CD4-positive, alpha-beta T cell treated with Interferon alpha-2 for 1 hour (primary cell): Measurements from ENCODE around the gene EYA2.

ENCODE experiments used
- DNase-seq, 2 donors: peaks; one replicate each; pipeline ENCODE4 v3.0.0-alpha.2; 2020 to 2022

EYA2 gene

DNA sequence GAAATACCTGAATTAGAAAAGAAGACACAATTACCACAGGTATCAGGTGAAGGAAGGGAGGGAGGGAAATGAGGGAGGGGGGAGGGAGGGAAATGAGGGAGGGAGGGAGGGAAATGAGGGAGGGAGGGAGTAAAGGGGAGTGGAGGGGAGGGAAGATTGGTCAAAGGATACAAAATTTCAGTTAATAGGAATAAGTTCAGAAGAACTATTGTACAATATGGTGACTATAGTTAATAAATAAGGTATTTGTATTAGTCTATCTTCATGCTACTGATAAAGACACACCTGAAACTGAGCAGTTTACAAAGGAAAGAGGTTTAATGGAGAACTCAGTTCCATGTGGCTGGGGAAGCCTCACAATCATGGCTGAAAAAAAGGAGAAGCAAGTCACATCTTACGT lies 185.7 kb downstream of the EYA2 start:
- no peak for DNase-seq

DNA sequence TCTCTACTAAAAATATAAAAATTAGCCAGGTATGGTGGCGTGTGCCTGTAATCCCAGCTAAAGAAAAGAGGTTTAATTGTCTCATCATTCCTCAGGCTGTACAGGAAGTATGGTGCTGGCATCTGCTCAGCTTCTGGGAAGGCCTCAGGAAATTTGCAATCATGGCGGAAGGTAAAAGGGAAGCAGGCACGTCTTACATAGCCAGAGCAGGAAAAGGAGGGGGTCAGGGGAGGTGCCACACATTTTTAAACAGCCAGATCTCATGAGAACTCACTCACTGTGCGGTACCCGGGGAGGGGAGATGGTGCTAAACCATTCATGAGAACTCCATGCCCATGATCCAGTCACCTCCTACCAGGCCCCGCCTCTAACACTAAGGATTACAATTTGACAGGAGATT lies 191.7 kb downstream of the EYA2 start:
- DNase-seq: no peak

DNA sequence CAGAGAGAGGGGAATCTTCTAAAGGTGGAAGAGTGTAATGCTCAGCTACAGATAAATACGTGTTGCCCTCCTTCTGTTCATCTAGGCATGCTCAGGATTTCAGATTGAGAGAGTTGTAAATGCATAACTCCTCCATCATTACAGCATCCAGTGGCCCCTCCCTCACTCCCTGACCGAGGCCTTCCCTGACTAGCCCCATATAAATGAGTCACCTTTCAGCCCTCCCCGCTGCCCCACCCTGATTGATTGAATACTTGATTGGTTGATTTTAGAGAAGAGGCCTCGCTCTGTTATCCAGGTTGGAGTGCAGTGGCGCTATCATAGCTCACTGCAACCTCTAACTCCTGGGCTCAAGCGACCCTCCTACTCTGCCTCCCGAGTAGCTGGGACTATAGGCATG lies 193.7 kb downstream of the EYA2 start:
- no peak for DNase-seq

DNA sequence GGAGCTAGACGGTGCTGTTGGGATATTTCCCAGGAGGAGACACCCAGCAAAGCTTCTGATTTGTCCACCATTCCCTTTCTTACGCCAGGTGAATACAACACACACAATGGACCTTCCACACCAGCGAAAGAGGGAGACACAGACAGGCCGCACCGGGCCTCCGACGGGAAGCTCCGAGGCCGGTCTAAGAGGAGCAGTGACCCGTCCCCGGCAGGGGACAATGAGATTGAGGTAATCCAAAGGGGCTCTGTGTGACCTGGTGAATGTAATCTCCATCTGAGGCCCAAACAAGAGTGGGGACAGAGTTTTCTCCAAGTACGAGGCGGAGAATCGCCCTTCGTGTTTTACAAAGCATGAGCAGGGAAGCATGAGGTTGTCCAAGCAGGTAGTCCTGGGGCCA lies 194.5 kb downstream of the EYA2 start:
- no peak for DNase-seq

DNA sequence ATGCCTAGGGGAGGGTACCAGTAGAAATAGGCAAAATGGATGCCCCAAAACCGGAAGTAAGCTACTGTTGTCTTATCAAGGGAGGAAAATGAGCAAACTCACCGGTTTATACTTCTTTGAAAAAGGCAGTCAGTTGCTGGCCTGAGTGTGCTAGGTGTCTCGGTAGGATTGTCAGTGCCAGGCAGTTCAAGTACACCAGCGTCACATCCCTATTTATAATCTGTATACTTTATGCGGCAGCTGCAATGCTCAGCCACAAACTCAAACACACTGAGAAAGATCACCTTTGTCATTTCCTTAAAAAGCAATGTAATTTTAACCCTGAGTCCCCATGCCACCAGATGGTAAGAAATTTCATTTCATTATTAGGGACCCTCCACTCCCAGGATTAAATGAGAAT lies 196.2 kb downstream of the EYA2 start:
- no peak for DNase-seq

DNA sequence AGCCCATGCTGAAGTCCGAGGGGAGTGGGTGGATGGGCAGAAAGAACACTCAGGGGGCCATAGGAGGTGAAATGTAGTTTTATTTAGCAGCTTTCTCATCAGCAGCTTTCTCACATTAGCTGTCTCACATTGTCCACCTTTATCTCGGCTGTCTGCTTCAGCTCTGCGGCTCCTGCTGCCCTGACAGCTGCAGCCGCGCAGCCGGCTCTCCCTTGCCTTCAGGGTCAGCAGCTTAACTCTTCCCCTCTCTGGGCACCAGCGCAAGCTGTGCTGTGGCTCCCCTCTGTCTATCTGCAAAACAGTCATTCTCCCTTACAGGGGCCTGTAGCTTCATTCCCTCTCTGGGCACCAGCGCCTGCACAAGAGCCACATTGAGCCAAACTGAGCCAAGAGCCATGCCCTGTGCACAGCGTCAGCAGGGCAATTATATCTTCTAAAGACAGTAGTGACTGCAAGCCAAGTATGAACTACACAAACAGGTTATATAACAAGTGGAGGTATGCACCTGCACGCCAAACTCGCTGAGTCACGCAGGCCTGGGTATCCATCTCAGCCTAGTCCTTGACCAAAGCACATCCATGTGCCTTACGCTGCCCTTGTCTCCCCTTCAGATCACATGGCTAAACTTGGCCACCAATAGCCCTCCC lies 198.8 kb downstream of the EYA2 start:
- DNase-seq: no peak

DNA sequence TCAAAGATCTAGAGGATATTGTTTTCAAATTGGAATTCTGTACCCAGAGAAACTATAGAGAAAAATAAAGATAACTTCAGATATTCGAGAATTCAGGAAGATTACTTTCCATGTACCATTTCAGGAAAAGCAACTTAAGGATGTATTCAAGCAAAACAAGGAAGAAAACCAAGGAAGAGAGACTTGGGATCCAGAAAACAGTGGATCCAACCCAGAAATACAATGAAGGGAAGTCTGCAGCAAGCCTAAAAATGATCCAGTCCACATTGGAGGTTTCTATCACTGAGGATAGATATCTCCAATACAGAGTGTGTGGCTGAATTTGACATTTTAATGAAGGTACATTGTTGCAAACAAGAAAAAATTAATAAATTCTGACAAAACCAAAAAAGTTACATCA lies 201.0 kb downstream of the EYA2 start:
- no peak for DNase-seq

DNA sequence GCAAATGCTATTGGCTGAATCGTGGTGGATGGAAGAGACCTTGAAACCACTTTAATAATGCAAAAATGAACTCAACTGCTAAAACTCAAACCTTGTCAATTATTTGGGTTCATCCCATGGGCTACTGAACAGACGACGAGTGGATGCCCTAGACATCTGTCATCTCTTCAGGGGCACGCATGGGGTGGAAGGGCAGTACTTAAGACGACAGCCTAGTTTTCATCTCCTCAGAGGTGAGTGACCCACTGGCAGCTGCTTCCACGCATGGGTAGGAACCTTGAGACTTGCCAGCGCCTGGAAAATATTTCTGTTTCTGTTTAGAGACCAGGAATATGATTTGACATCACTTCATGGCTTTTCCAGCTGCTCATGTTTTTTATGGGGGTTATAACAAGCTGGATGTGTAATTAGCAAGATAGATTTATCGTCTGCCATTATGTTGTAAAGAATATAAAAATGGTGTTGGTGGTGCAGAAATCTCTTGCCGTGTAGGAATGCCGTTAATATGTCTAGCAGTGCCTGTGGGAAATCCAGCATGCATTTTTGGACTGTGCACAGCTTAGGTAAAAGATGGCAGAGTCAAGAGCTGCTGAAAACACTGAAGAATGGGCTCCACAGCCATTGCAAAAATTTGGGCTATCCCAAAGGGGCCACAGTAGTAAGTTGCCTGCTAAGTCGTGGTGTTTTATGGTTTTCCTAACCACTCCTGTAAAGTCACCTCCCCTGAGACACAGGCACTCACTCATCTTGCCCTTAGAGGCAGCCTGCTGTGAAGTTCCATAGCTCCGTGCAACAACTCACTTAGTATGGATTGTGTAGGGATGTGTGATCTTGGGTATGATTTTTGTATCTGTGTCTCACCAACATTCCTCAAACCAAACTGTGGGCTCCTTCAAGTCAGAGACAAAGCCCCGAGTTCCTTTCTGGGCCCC lies 203.3 kb downstream of the EYA2 start:
- DNase-seq: no peak

DNA sequence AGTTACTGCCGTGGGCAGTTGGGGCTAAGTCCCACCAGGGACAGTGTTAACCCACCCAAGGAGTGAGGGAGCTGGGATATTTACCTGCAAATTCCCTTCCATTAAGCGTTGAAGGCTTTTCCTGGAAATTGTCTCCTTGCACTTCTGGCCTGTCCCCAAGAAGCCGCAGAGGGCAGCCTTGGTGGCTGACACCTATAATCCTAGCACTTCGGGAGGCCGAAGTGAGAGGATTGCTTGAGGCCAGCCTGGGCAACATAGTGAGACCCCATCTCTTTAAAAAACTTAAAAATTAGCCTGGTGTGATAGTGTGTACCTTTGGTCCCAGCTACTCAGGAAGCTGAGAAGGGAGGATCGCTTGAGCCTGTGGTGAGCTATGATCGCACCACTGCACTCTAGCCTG lies 204.4 kb downstream of the EYA2 start:
- no peak for DNase-seq

DNA sequence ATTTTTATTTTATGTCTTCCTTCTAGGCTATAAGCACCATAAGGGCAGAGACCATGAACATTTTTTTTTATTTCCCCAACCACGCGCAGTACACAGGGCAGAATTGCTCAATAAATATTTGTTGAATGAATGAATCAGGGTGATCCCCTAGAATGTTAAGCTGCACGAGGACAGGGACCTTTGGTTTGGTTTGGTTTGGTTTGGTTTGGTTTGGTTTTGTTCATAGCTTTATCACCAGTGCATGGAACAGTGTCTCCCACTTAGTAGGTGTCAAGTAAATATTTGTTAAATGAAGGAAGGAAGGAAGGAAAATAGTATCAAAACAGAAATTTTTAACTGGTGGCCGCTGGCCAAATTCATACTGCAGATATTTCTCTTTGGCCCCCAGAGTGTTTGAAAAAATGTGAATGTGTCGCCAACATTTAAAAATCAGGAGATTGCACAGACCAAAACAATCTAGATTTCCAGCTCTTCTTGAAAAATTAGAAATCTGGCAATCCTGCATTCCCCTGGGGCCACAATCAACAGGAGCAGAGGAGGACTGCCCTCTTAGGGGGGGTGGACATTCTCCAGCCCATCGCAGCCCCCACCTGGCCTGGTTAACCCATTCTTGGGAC lies 205.3 kb downstream of the EYA2 start:
- DNase-seq: no peak

DNA sequence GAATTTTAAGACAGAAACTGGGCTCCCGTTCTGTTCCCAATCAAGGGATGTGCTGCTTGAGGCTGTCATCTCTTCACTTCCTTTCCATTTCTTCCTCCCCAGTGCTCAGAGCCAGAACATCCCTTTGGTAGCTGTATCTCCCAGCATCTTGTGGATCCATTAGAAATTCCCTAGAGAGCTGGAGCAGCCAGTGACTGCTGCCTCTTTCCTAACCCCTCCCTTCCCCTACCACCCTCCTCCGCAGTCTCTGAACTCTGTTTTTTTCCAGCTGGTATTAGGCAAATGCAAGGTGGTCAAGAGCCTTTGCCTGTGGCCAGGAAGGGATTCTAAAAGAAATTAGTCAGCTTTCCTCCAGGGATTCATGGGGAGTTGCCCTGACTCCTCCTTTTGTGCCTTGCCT lies 208.0 kb downstream of the EYA2 start:
- DNase-seq: no peak

DNA sequence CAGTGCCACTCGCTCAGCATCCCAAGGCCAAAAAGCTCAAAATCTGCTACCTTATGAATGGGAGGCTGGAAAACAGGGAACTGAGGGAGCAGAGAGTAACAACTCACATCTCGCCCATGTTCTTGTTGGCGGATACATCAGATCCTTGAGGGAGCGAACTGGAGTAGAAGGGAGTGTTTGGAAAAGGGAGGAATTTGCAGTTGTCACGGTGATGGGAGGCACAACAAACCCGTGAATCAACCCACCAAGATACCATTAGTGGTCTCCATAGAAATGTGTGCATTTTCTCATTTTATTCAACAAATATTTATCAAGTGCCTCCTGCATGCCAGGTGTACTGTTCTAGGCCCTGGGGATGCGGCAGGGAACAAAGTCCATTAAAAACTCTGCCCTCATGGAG lies 212.1 kb downstream of the EYA2 start:
- no peak for DNase-seq

DNA sequence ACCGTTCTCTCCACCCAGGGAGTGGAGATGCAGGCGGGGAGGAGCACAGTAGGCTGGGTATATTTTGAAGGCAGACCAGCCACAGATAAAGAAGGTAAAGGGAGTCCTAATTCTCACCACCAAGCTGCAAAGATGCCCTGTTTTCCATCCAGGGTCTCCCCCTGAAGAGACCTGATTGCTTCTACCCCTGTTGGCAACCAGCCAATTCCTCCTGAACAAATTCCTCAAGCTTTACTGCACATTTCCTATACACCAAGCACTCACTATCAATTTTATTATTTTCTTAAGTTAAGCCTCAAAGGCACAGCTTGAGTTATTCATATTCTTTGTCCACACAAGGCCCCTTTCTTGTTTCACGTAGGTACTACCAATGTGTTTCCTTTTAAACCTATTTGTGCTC lies 214.4 kb downstream of the EYA2 start:
- no peak for DNase-seq

DNA sequence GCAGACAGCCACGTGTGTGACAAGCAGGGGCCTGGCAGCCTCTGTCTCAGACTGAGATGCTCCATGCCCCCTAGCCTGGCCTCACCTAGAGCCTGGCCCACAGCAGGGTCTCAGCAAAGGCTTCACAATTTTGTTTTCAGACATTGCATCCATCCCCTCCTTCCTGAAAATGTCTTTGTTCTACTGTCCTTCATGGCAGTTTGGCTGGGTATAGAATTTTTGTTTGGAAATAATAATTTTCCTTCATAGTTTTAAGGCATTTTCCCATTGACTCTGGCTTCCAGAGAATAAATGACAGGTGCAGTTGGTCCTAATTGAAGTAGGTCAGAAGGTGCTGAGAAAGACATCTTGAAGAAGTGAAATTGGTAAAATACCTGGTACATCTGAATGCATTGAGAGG lies 216.2 kb downstream of the EYA2 start:
- DNase-seq: no peak

DNA sequence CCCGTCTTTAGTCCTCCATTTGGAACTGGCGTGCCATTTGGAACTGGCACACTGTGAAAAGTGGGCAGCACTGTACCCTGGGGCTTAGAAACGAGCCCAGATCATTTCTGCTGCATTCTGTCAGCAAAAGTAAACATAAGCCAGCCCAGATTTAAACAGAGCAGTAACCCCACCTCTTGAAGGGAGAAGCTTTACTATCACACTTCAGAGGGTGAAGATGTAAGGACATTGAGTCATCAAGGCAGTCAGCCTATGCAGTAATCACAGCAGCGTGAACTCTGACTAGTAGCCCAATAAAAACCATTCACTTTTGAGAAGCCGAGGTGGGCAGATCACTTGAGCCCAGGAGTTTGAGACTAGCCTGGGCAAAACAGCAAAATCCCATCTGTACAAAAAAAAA lies 216.9 kb downstream of the EYA2 start:
- no peak for DNase-seq

DNA sequence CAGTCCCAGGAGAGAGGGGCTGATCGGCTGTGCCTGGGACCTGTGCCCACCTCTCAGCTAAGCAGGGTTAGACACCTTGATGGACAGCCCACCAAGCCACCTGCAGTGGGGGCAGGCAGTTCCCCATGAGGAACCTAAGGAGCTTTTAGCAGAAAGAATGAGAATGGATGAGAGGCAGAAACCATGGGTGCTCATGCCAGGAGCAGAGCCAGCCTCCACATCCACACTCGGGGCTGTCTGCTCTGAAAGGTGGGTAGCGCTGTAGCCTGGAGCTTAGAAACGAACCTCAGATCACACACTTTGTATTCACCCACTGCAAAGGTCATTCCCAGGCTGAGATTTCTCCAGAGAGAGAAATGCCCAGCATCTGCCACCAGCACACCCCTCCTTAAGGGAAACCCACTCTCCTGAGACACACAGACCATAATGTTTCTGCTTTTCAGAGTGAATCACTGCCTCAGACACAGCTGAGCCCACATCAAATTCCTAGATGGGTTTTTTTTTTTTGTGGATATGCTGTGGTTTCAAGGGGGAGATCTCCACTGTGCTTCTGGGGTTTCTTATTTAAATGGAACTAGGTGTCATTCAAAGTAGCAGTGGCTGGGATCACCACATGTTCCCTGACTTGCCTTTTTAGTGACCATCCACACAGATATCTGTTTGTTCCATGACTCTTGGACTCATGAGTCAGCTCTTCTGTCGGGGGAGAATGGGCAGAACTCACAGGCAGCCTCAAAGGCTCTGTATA lies 218.9 kb downstream of the EYA2 start:
- no peak for DNase-seq

DNA sequence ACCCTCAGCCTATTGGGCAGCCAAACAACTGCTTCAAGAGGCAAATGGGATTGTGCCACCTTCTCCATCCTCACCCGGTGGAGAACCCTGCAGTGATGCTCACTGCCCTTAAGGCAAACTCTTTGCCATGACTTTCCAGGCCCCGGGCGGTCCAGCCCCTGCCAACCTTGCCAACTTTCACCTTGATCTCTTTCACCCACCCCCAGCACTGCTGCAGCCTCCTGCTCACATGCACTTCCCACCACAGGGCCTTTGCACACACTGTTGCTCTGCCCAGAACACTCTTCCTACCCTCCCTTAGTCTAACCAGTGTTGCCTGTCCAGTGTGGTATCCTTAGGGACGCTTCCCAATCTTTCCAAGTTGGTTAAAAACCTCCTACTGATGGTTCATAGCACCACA lies 221.1 kb downstream of the EYA2 start:
- no peak for DNase-seq

DNA sequence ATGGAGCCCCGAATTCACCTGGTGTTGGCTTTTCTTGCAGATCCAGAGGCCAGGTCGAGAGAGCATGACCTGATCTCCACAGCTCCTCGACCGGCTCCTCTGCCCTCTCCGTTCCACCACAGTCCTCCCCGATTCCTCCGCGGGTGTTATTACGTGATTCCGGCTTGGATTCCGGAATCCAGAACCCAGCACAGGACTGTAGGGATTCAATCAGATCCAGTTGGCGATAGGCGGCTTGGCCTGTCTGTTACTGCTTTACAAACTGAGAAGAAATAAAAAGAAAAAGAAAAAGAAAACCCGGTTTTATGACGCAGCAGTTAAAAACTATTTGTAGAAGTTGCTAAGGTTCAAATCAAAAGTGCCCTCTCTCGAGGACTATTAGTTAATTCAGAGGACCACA lies 222.7 kb downstream of the EYA2 start:
- DNase-seq: no peak

DNA sequence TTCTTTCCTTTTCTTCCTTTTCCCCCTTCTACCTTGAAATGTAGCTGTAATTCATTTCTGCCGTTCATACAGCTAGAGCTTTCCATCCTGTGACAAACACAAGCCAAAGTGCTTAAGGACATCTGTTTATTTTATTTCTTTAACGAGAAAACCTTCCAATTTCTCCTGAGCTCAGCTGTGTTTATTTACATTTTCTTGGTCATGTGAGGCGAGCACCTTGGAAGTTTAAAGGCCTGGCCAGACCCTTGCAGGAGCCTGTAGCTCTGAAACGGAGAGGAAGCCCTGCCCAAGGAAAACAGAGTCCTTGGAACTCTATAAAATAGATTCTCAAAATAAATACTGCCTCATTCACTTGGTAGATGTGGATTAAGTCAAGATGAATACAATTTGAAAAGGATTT lies 223.1 kb downstream of the EYA2 start:
- DNase-seq: no peak

DNA sequence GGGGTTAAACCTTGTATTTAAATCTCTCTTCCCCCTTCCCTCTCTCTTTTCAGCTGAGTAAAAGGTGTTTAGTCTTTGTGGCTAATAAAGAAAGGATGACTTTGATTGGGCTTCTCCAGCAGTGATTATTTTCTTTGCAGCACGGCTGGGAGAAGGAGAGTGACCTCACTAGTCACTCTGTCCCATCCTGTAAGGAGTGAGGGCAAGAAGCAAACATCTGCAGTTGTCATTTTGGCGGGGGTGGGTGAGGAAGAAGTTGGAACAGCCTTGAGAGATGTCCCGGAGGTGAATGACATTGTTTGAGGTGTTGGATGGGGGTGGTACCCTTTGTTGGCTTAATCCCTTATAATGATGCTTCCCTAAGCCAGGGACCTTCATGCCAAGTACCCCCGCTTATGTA lies 223.6 kb downstream of the EYA2 start:
- DNase-seq: no peak

DNA sequence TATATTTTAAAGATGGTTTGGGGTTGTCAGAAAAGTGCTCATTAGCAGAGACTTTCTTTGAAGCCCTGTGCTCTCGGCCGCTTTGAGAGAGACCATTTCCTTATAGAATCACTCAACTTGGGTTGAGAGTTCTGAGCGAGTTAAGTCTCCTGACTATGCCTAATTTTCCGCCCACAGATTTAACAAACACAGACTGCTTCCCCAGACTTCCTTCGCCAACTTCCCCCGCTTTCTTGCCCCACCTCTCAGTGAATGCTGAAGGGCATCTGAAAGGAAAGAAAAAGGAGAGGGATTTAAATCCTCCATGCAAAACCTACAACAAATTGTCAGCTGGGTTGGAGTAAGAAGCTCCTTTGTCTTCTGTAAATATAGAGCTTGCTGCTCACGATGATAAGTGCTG lies 224.0 kb downstream of the EYA2 start:
- DNase-seq: no peak

DNA sequence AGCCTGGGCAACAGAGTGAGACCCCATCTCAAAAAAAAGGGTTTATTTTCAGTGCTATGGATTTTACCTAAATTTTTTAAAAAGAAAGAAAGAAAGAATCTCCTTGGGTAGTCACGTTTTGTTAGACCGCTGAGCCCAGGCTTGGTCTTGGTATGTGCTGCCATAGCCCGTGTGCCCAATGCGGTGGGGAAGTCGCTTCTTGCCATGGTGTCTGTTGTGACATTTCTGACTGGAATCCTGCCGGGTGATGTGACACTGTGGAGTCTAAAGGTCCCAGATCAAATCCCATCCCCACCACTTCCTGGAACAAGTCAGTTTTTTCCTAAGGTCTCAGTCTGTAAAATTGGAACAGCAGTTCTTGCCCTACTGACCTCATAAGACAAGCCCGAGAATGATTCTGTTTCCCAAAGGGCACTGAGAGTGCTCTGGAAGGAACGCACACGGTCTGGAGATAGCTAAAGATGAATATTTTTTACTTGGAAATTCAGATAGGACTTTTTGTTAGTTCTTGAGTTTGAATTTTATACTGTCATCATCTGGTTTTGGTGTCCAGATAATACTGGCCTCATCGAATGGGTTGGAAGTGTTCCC lies 225.8 kb downstream of the EYA2 start:
- no peak for DNase-seq

DNA sequence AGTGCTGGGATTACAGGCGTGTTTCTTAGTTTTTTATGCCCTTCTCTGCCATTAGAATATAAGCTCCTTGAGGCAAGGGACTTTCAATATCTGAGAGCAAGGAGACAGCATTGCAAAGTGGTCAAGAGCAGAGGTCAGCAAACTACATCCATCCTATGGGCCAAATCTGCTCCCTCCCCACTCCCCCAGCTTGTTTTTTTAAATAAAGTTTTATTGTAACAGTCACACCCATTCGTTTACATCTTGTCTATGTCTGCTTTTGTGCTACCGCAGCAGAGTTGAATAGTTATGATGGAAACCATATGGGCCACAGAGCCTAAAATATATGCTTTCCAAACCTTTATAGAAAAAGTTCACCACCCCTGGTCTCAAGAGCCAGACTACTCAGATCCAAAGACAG lies 227.9 kb downstream of the EYA2 start:
- no peak for DNase-seq
